Measurements from ENCODE around the gene SMYD3.

SMYD3 gene

DNA sequence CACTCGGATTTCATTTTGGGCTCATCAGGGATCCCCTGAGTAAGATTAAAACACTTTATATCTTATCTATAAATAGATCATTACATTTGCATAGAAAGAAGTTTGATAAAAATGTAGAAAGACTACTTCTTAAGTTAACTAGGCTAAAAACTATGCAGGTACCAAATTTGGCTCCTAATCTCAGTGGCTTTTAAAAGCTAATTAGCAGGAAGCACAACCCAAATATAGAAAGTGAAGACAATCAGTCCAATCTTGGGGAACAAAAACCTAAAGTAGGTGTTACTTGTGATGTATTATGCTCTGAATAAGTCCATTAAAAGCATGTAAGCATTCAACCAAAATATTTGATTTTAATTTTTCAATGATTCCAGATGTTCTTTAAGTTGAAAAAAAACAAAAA is 35.4 kb downstream of the SMYD3 start:
- no peak for DNase-seq (ENCODE audit: low read depth in 1 of 2, low spot score in 1 of 2)

GRCh38 chr1:246470585-246470984 is 36.5 kb downstream of the SMYD3 start:
- no peak for DNase-seq (ENCODE audit: low read depth in 1 of 2, low spot score in 1 of 2)

GRCh38 chr1:246462986-246463385 is 44.1 kb downstream of the SMYD3 start:
- DNase-seq (ENCODE audit: low read depth in 1 of 2, low spot score in 1 of 2) = no peak

- DNase-seq (ENCODE audit: low read depth in 1 of 2, low spot score in 1 of 2) = no peak
Measured at GRCh38 chr1:246460406-246460805, 46.7 kb downstream of the SMYD3 start.

- DNase-seq (ENCODE audit: low read depth in 1 of 2, low spot score in 1 of 2) = no peak
Measured at GRCh38 chr1:246459221-246459620, 47.9 kb downstream of the SMYD3 start.

- DNase-seq (ENCODE audit: low read depth in 1 of 2, low spot score in 1 of 2) = no peak
Measured at GRCh38 chr1:246455476-246455875, 51.6 kb downstream of the SMYD3 start.

GRCh38 chr1:246454655-246455054 is 52.4 kb downstream of the SMYD3 start:
- DNase-seq (ENCODE audit: low read depth in 1 of 2, low spot score in 1 of 2) = no peak

DNA sequence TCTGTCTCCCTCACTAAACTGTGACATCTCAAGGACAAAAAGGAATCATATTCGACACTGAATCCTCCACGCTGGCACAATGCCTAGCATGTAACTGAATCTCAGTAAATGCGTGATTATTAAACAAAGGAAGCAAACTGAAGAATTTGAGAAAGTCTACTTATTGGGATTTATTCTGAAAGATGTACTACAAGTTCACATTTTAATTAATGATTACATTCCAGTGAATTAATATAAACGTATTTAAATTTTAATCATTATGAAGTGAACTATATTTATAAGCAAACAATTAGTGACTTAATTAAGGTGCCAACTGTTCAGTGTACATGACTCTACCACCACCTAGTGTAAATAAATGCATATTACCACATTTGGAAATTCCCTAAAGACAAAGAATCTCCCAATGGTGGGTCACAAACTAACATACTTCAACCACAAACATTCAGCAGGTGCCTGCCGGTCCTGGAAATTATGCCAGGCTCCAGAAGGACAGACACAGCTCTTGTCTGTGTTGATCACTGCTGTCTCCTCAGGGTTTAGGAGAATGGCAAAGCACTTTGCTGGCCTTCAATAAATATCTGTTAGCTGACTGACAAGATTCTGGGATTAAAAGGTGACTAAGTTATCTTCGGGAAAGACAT is 56.3 kb downstream of the SMYD3 start:
- DNase-seq (ENCODE audit: low read depth in 1 of 2, low spot score in 1 of 2) = no peak

- DNase-seq (ENCODE audit: low read depth in 1 of 2, low spot score in 1 of 2) = no peak
Measured at GRCh38 chr1:246448373-246448772, 58.7 kb downstream of the SMYD3 start.

GRCh38 chr1:246447501-246447900 is 59.6 kb downstream of the SMYD3 start:
- DNase-seq (ENCODE audit: low read depth in 1 of 2, low spot score in 1 of 2) = no peak

- no peak for DNase-seq (ENCODE audit: low read depth in 1 of 2, low spot score in 1 of 2)
Measured at GRCh38 chr1:246445503-246445902, 61.6 kb downstream of the SMYD3 start.

DNA sequence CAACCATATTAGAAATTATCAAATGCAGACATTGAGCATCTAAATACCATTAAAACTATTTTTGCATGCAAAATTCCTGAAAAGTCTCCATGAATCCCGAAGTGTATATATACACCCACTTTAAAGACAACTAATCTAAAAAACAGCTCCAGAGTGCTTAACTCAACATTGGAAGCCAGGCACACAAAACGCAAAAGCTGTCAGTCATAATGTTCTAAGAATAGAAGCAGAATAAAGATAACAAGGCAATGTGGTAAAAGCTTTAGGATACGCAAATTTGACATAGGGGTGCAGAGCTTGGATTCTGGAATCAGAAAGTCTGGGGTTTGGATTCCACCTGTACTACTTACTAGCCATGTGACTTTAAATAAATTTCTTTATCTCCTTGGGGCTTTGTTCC is 62.5 kb downstream of the SMYD3 start:
- DNase-seq (ENCODE audit: low read depth in 1 of 2, low spot score in 1 of 2) = no peak

- no peak for DNase-seq (ENCODE audit: low read depth in 1 of 2, low spot score in 1 of 2)
Measured at GRCh38 chr1:246437961-246438360, 69.1 kb downstream of the SMYD3 start.

DNA sequence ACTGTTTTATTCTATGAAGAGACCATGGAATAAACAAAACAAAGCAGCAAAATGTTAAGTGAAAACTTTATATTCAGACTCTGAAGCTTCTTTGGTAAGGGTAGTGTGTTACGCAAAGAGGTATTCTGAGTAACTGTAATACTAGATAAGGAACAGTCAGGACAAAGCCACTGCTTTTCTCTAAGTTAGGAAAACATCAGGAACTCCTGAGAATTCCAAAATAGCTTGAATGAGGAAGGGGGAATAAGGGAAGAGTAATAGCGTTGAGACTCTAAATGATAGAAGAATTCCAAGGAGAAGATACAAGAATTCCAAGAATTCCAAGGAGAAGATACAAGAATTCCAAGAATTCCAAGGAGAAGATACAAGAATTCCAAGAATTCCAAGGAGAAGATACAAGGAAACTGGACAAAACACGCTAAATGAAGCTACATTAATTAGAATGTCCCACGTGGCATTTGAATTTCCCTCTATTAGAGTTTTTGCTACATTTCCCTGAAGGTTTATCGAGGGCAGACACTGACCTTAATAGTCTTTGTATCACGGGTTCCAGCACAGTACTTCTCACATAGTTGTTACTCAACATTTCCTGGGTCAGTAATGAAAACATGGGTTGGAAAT is 71.5 kb downstream of the SMYD3 start:
- DNase-seq (ENCODE audit: low read depth in 1 of 2, low spot score in 1 of 2) = no peak

DNA sequence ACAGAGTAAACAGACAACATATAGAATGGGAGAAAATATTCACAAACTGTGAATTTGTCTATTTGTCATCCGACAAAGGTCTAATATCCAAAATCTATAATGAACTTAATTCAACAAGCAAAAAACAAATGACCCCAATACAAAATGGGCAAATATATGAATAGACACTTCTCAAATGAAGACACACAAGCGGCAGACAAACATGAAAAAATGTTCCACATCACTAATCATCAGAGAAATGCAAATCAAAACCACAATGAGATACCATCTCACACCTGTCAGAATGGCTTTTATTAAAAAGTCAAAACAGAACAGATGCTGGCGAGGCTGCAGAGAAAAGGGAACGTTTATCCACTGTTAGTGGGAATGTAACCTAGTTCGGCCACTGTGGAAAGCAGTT is 72.7 kb downstream of the SMYD3 start:
- no peak for DNase-seq (ENCODE audit: low read depth in 1 of 2, low spot score in 1 of 2)

- no peak for DNase-seq (ENCODE audit: low read depth in 1 of 2, low spot score in 1 of 2)
Measured at GRCh38 chr1:246428542-246429308, 78.4 kb downstream of the SMYD3 start.

DNA sequence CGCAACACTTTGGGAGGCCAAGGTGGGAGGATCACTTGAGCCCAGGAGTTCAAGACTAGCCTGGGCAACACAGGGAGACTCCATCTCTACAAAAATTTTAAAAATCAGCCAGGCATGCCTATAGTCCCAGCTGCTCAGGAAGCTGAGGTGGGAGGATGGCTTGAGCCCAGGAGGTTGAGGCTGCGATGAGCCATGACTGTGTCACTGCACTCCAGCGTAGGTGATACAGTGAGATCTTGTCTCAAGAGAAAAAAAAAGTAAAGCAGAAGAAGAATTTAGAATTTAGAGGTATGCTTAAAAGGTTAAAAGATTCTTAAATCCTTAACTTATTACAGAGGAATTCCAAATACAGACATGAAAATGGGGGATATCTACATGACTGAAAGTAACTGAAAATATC is 79.5 kb downstream of the SMYD3 start:
- DNase-seq (ENCODE audit: low read depth in 1 of 2, low spot score in 1 of 2) = no peak

- no peak for DNase-seq (ENCODE audit: low read depth in 1 of 2, low spot score in 1 of 2)
Measured at GRCh38 chr1:246425895-246426294, 81.2 kb downstream of the SMYD3 start.

GRCh38 chr1:246425139-246425794 is 81.8 kb downstream of the SMYD3 start:
- no peak for DNase-seq (ENCODE audit: low read depth in 1 of 2, low spot score in 1 of 2)

- no peak for DNase-seq (ENCODE audit: low read depth in 1 of 2, low spot score in 1 of 2)
Measured at GRCh38 chr1:246420300-246420699, 86.8 kb downstream of the SMYD3 start.

DNA sequence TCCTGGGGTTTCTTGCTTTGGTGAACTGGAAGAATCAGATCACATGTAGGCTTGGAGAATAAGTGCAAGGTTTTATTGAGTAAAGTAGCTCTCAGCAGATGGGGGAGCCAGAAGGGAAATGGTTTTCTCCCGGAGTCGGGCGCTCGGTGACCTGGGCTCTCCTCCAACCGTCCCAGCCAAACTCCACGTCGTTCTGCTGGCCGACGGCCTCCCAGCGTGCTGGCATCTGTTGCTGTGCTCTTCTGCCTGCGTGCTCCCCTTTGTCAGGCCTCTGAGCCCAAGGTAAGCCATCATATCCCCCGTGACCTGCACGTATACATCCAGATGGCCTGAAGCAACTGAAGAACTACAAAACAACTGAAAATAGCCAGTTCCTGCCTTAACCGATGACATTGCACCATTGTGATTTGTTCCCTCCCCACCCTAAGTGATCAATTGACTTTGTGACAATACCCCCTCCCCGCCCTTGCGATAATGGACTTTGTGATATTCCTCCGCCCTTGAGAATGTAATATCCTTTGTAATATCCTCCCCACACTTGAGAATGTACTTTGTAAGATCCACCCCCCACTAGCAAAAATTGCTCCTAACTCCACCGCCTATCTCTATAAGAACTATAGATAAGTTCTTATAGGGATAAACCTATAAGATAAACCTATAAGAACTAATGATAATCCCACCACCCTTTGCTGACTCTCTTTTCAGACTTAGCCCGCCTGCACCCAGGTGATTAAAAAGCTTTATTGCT is 88.3 kb downstream of the SMYD3 start:
- no peak for DNase-seq (ENCODE audit: low read depth in 1 of 2, low spot score in 1 of 2)

Data from stimulated activated CD4-positive, alpha-beta T cell treated with anti-CD3 and anti-CD28 coated beads, Interleukin-15, amount 100 ng/mL, for 1 hour (primary cell).